ENCODE results near the gene HELB.

HELB gene

GRCh38 chr12:66314278-66314677 lies 12.0 kb downstream of the HELB start:
- Histone ChIP-seq H3K36me3 (peaks cover 24% of the 10 kb centered on the region), H3K4me3 (ENCODE audit: low read depth in 1 of 2, low read length in 1 of 2) (no peak overlapping the region), H3K4me1 (ENCODE audit: control insufficient read depth in 1 of 2, insufficient read depth in 1 of 2, low read depth in 1 of 2, low read length in 1 of 2) (no peaks in the 10 kb centered on the region), H3K27me3 (no peaks in the 10 kb centered on the region), H3K27ac (no peak overlapping the region), H3K9me3 (no peaks in the 10 kb centered on the region)
- TF ChIP-seq CTCF (IDR thresholded peaks at IDR 0.05): no peak

GRCh38 chr12:66319266-66319954 lies 17.1 kb downstream of the HELB start:
- H3K27me3 ChIP-seq: no peaks in the 10 kb centered on the region
- H3K4me3 ChIP-seq (ENCODE audit: low read depth in 1 of 2, low read length in 1 of 2): no peak overlapping the region
- no peak for TF ChIP-seq CTCF (IDR thresholded peaks at IDR 0.05)
- H3K9me3 ChIP-seq: no peaks in the 10 kb centered on the region
- peaks cover 25% of the 10 kb centered on the region for H3K36me3 ChIP-seq
- H3K4me1 ChIP-seq (ENCODE audit: control insufficient read depth in 1 of 2, insufficient read depth in 1 of 2, low read depth in 1 of 2, low read length in 1 of 2): no peaks in the 10 kb centered on the region
- no peak overlapping the region for H3K27ac ChIP-seq

- H3K4me3 ChIP-seq (ENCODE audit: low read depth in 1 of 2, low read length in 1 of 2): no peak overlapping the region
- H3K36me3 ChIP-seq: peaks cover 26% of the 10 kb centered on the region
- TF ChIP-seq CTCF (IDR thresholded peaks at IDR 0.05): no peak
- no peak overlapping the region for H3K27ac ChIP-seq
- H3K9me3 ChIP-seq: no peaks in the 10 kb centered on the region
- no peaks in the 10 kb centered on the region for H3K4me1 ChIP-seq (ENCODE audit: control insufficient read depth in 1 of 2, insufficient read depth in 1 of 2, low read depth in 1 of 2, low read length in 1 of 2)
- H3K27me3 ChIP-seq: no peaks in the 10 kb centered on the region
Observed at GRCh38 chr12:66320996-66321395, 18.7 kb downstream of the HELB start.

- no peak for TF ChIP-seq CTCF (IDR thresholded peaks at IDR 0.05)
- H3K4me1 ChIP-seq (ENCODE audit: control insufficient read depth in 1 of 2, insufficient read depth in 1 of 2, low read depth in 1 of 2, low read length in 1 of 2): no peaks in the 10 kb centered on the region
- no peaks in the 10 kb centered on the region for H3K9me3 ChIP-seq
- no peak overlapping the region for H3K4me3 ChIP-seq (ENCODE audit: low read depth in 1 of 2, low read length in 1 of 2)
- peaks cover 24% of the 10 kb centered on the region for H3K36me3 ChIP-seq
- H3K27me3 ChIP-seq: no peaks in the 10 kb centered on the region
- H3K27ac ChIP-seq: no peak overlapping the region
Observed at GRCh38 chr12:66321435-66321834, 19.1 kb downstream of the HELB start.

- Histone ChIP-seq H3K27ac (no peak overlapping the region), H3K9me3 (no peaks in the 10 kb centered on the region), H3K4me1 (ENCODE audit: control insufficient read depth in 1 of 2, insufficient read depth in 1 of 2, low read depth in 1 of 2, low read length in 1 of 2) (no peaks in the 10 kb centered on the region), H3K4me3 (ENCODE audit: low read depth in 1 of 2, low read length in 1 of 2) (no peak overlapping the region), H3K27me3 (no peaks in the 10 kb centered on the region), H3K36me3 (peaks cover 24% of the 10 kb centered on the region)
- no peak for TF ChIP-seq CTCF (IDR thresholded peaks at IDR 0.05)
Observed at GRCh38 chr12:66323017-66323416, 20.7 kb downstream of the HELB start.

All from neutrophil (primary cell).